ENCODE results near the gene CCR2. TPM values are rescaled to one million over a fixed set of nuclear protein-coding genes. Genes with fewer than 3 reads are reported as not detected.

Gene CCR2
- polyA plus RNA-seq, 1 experiment: not detected

DNA sequence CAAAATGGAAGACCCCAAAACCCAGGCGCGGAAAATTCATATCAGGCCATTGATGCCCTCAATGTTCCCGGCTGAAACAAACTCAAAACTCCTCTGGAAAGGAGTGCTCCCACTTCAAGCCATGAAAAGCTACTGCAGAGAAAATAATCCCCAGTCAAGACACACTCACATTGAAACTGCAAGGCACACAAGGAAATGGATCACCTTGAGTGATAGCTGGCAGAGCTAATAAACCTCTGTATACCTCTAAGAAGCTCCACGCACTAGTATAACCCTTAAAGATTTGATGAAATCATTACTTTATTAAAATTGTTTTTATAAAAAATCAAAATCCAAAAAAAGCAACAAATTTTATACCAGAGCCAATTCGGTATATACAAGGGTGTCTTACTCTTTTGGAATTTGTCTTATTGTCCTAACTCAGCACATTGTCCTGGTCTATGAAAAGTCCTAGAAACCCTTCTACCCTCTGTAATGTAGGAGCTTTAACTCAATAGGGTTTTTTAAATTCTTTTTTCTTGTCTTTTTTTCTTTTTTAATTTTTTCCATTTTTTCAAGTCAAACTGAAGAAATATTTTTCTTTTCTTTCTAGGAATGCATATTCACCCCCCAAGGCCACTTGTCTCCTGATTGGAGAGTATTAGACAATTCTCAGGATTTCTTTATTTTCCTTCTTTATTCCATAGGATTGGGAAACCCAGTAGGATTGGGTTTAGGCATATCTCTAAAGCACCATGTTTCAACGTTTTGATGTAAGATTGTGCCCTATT, 44.5 kb downstream of the CCR2 start:
- ChIA-PET POLR2A (no interaction called here), CTCF (interaction anchor here (0.5 kb wide), 1 partner anchor 688 kb away, joined by 3 read pairs; no protein-coding TSS in a partner anchor)
- TF ChIP-seq, protein P1, sequence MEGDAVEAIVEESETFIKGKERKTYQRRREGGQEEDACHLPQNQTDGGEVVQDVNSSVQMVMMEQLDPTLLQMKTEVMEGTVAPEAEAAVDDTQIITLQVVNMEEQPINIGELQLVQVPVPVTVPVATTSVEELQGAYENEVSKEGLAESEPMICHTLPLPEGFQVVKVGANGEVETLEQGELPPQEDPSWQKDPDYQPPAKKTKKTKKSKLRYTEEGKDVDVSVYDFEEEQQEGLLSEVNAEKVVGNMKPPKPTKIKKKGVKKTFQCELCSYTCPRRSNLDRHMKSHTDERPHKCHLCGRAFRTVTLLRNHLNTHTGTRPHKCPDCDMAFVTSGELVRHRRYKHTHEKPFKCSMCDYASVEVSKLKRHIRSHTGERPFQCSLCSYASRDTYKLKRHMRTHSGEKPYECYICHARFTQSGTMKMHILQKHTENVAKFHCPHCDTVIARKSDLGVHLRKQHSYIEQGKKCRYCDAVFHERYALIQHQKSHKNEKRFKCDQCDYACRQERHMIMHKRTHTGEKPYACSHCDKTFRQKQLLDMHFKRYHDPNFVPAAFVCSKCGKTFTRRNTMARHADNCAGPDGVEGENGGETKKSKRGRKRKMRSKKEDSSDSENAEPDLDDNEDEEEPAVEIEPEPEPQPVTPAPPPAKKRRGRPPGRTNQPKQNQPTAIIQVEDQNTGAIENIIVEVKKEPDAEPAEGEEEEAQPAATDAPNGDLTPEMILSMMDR (IDR thresholded peaks at IDR 0.05; ENCODE audit: low read depth, low read length): no peak
- H3K27me3 ChIP-seq (ENCODE audit: control insufficient read depth, insufficient read depth, low read length): peaks cover 9% of the 10 kb centered on the region
- no peak for DNase-seq (ENCODE audit: low read depth, low spot score)
- no peaks in the 10 kb centered on the region for H3K9me3 ChIP-seq (ENCODE audit: control insufficient read depth, insufficient read depth, low read length)
- no peak overlapping the region for H3K4me3 ChIP-seq (ENCODE audit: low read depth, low read length)
- no peak overlapping the region for H3K27ac ChIP-seq (ENCODE audit: low read depth, low read length)

- H3K4me3 ChIP-seq (ENCODE audit: low read depth, low read length): no peak overlapping the region
- no peak overlapping the region for H3K27ac ChIP-seq (ENCODE audit: low read depth, low read length)
- POLR2A ChIA-PET: no interaction called here
- CTCF ChIA-PET: no interaction called here
- no peak for DNase-seq (ENCODE audit: low read depth, low spot score)
- TF ChIP-seq, protein P1 (IDR thresholded peaks at IDR 0.05; ENCODE audit: low read depth, low read length): no peak
- H3K9me3 ChIP-seq (ENCODE audit: control insufficient read depth, insufficient read depth, low read length): no peaks in the 10 kb centered on the region
- peaks cover 8% of the 10 kb centered on the region for H3K27me3 ChIP-seq (ENCODE audit: control insufficient read depth, insufficient read depth, low read length)
Measured at GRCh38 chr3:46399098-46399497, 45.2 kb downstream of the CCR2 start.

DNA sequence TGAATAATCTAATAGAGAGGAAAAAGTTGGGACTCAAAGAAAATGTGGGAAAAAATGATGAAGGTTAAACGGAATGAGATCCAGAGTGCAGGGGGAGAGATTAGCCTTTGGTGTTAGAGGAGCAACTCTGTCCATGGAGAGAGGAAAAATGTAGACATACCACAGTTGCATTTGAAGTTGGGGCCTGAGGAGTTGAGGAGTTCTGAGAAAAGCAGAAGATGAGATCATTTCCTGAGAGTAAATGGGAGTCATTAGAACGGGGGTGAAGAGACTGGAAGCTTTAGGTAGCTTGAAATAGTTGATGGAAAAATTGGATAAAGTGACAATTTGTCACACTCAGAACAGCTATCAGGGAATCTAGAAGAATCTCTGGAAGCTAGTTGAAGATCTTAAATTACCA, 45.6 kb downstream of the CCR2 start:
- no peak for DNase-seq (ENCODE audit: low read depth, low spot score)
- ChIA-PET POLR2A (no interaction called here), CTCF (no interaction called here)
- H3K4me3 ChIP-seq (ENCODE audit: low read depth, low read length): no peak overlapping the region
- peaks cover 8% of the 10 kb centered on the region for H3K27me3 ChIP-seq (ENCODE audit: control insufficient read depth, insufficient read depth, low read length)
- TF ChIP-seq, protein P1 (IDR thresholded peaks at IDR 0.05; ENCODE audit: low read depth, low read length): no peak
- no peak overlapping the region for H3K27ac ChIP-seq (ENCODE audit: low read depth, low read length)
- no peaks in the 10 kb centered on the region for H3K9me3 ChIP-seq (ENCODE audit: control insufficient read depth, insufficient read depth, low read length)

- no peaks in the 10 kb centered on the region for H3K9me3 ChIP-seq (ENCODE audit: control insufficient read depth, insufficient read depth, low read length)
- CTCF ChIA-PET: no interaction called here
- DNase-seq (ENCODE audit: low read depth, low spot score): no peak
- POLR2A ChIA-PET: no interaction called here
- no peak overlapping the region for H3K27ac ChIP-seq (ENCODE audit: low read depth, low read length)
- TF ChIP-seq, protein P1 (IDR thresholded peaks at IDR 0.05; ENCODE audit: low read depth, low read length): no peak
- no peak overlapping the region for H3K4me3 ChIP-seq (ENCODE audit: low read depth, low read length)
- H3K27me3 ChIP-seq (ENCODE audit: control insufficient read depth, insufficient read depth, low read length): peaks cover 5% of the 10 kb centered on the region
Measured at GRCh38 chr3:46400000-46400734, 46.3 kb downstream of the CCR2 start.

DNA sequence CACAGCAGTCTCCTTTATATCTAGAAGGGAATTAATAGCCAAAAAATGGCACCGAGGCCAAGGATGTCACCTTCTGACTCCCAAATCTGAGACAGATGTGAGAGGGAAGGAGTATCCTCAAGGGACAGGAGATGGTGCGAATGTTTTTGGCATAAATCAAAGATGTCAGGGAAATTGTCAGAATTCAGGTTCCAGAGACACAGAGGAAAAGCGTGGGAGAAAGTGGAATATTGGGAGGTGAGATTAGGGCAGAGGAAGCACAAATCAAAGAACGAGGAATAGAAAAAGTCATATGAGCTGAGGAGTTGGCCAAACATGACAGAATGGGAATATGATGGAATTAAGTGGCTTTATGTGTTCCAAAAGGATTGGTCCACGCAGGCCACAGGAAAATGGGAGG, 46.9 kb downstream of the CCR2 start:
- POLR2A ChIA-PET: no interaction called here
- TF ChIP-seq, protein P1 (IDR thresholded peaks at IDR 0.05; ENCODE audit: low read depth, low read length): no peak
- Histone ChIP-seq H3K27ac (ENCODE audit: low read depth, low read length) (no peak overlapping the region), H3K27me3 (ENCODE audit: control insufficient read depth, insufficient read depth, low read length) (peaks cover 5% of the 10 kb centered on the region), H3K4me3 (ENCODE audit: low read depth, low read length) (no peak overlapping the region), H3K9me3 (ENCODE audit: control insufficient read depth, insufficient read depth, low read length) (no peaks in the 10 kb centered on the region)
- no peak for DNase-seq (ENCODE audit: low read depth, low spot score)
- CTCF ChIA-PET: no interaction called here

Measured in AG04450 (cell line).